GM12878 (cell line): ENCODE data around the gene ATP1B2. TPM values are rescaled to one million over a fixed set of nuclear protein-coding genes. Genes with fewer than 3 reads are reported as not detected.

Experiments used
- ATAC-seq: fragments of 200-7000 bp; cut with Tn5 transposase; 3 replicates; pipeline ENCODE4 v1.9.1; 2020; ENCODE audit warnings: mild to moderate bottlenecking, moderate library complexity
- BruUV-seq: library from RNA; stranded (reverse); fragments of 400-500 nt; replicated peaks from 2 replicates; lab custom pipeline; 2021; lab: Mats Ljungman, UMichigan
- CTCF ChIA-PET: fragments of 300-600 bp; sonication (Branson Sonifier 250); formaldehyde crosslinking; extraction: SDS; loops from one replicate; lab custom pipeline; 2021; ENCODE audit warnings: inconsistent platforms; lab: Yijun Ruan, JAX
- POLR2A ChIA-PET: fragments of 350-600 bp; formaldehyde crosslinking; extraction: SDS; loops from one replicate; lab custom pipeline; 2021; ENCODE audit warnings: inconsistent platforms; lab: Charles Lee
- RAD21 ChIA-PET: fragments of 300-600 bp; sonication (Branson Sonifier 250); formaldehyde crosslinking; loops from one replicate; lab custom pipeline; 2023; ENCODE audit warnings: antibody characterized with exemption; ENCODE audit not compliant: unreplicated experiment; lab: Charles Lee
- SMC1A ChIA-PET: fragments of 300-600 bp; sonication (Branson Sonifier 250); formaldehyde crosslinking; loops from one replicate; lab custom pipeline; 2023; ENCODE audit not compliant: unreplicated experiment, uncharacterized antibody; lab: Charles Lee
- DNase-seq: peaks from one replicate; pipeline ENCODE4 v3.0.0-alpha.2; 2011; ENCODE audit warnings: low read depth, low spot score
- FAIRE-seq: peaks from 3 replicates; lab custom pipeline; 2011; peaks lifted over from hg19 to GRCh38; lab: Jason Lieb, UNC
- H2AFZ ChIP-seq: 2 replicates; pipeline ENCODE4 v1.6.0; 2011; ENCODE audit warnings: low read depth, low read length, control low read depth; ENCODE audit not compliant: control insufficient read depth
- H3K27ac ChIP-seq: 2 replicates; pipeline ENCODE4 v1.5.1; 2011; ENCODE audit warnings: control low read depth; ENCODE audit not compliant: control insufficient read depth, insufficient read depth
- H3K27me3 ChIP-seq, 2 experiments: replicated peaks in 1 of 2; 2 replicates each; pipeline versions ENCODE4 v1.6.0 to v1.6.1; 2011; ENCODE audit warnings: low read length in 1 of 2; ENCODE audit not compliant: control insufficient read depth in 2 of 2, insufficient read depth in 2 of 2
- H3K36me3 ChIP-seq, 2 experiments: 2 replicates each; pipeline ENCODE4 v1.5.1; 2011; ENCODE audit warnings: low read length in 1 of 2; ENCODE audit not compliant: control insufficient read depth in 2 of 2, insufficient read depth in 2 of 2
- H3K4me1 ChIP-seq: 2 replicates; pipeline ENCODE4 v1.6.1; 2011; ENCODE audit warnings: mild to moderate bottlenecking, low read length, moderate library complexity, mixed read lengths; ENCODE audit not compliant: control insufficient read depth, insufficient read depth
- H3K4me2 ChIP-seq: 2 replicates; pipeline ENCODE4 v1.6.0; 2011; ENCODE audit warnings: control low read depth; ENCODE audit not compliant: control insufficient read depth, insufficient read depth
- H3K4me3 ChIP-seq: fragments of 200-600 bp; sonication (generic); 2 replicates; pipeline ENCODE4 v1.5.1; 2016
- H3K79me2 ChIP-seq: 2 replicates; pipeline ENCODE4 v1.6.0; 2011; ENCODE audit warnings: low read length; ENCODE audit not compliant: control insufficient read depth, insufficient read depth
- H3K9ac ChIP-seq: 2 replicates; pipeline ENCODE4 v1.8.0; 2011; ENCODE audit warnings: low read length, control low read depth, mixed read lengths; ENCODE audit not compliant: control insufficient read depth, insufficient read depth
- H3K9me3 ChIP-seq: replicated peaks from 3 replicates; pipeline ENCODE4 v1.5.1; 2011; ENCODE audit warnings: mild to moderate bottlenecking, low read length; ENCODE audit not compliant: control insufficient read depth, insufficient read depth
- H4K20me1 ChIP-seq: 2 replicates; pipeline ENCODE4 v1.6.0; 2011; ENCODE audit not compliant: control insufficient read depth, insufficient read depth
- BCL3 ChIP-seq: IDR thresholded peaks from 2 replicates; pipeline ENCODE4 v1.6.1; 2011; ENCODE audit warnings: borderline replicate concordance, low read depth, mild to moderate bottlenecking, moderate library complexity, low read length; ENCODE audit not compliant: insufficient read depth, poor library complexity, severe bottlenecking
- BMI1 ChIP-seq: fragments of 450-650 bp; IDR thresholded peaks from 2 replicates; pipeline ENCODE4 v1.6.1; 2016; ENCODE audit warnings: mild to moderate bottlenecking, moderate library complexity, borderline replicate concordance
- E2F4 ChIP-seq: IDR thresholded peaks from 2 replicates; pipeline ENCODE4 v1.6.1; 2012; ENCODE audit warnings: low read depth, low read length, improper control_type of control experiment
- MYC ChIP-seq: IDR thresholded peaks from 2 replicates; pipeline ENCODE4 v1.6.1; 2011; ENCODE audit warnings: mild to moderate bottlenecking, low read length, moderate library complexity, inconsistent platforms; ENCODE audit not compliant: insufficient read depth, insufficient replicate concordance, insufficient read length, severe bottlenecking
- PAX5 ChIP-seq: IDR thresholded peaks from 2 replicates; pipeline ENCODE4 v1.6.1; 2011; ENCODE audit warnings: low read depth, low read length, borderline replicate concordance
- RB1 ChIP-seq: fragments of 450-650 bp; formaldehyde crosslinking; IDR thresholded peaks from 2 replicates; pipeline ENCODE4 v1.6.1; 2017; ENCODE audit warnings: mild to moderate bottlenecking, borderline replicate concordance
- REST ChIP-seq: IDR thresholded peaks from 2 replicates; pipeline ENCODE4 v1.6.1; 2012; ENCODE audit warnings: mild to moderate bottlenecking, low read depth, low read length
- SPI1 ChIP-seq: IDR thresholded peaks from 2 replicates; pipeline ENCODE4 v1.6.1; 2011; ENCODE audit warnings: low read depth, mild to moderate bottlenecking, low read length, moderate library complexity, borderline replicate concordance; ENCODE audit not compliant: insufficient read depth
- SREBF1 ChIP-seq: IDR thresholded peaks from 2 replicates; pipeline ENCODE4 v1.6.1; 2012; ENCODE audit warnings: mild to moderate bottlenecking, low read length
- STAT3 ChIP-seq: IDR thresholded peaks from 2 replicates; pipeline ENCODE4 v1.6.1; 2011; ENCODE audit warnings: low read depth, low read length, improper control_type of control experiment
- ZNF592 ChIP-seq: fragments of 450-650 bp; IDR thresholded peaks from 2 replicates; pipeline ENCODE4 v1.6.1; 2017; ENCODE audit warnings: mild to moderate bottlenecking, moderate library complexity
- ZSCAN29 ChIP-seq: fragments of 450-650 bp; IDR thresholded peaks from 2 replicates; pipeline ENCODE4 v1.6.1; 2017; ENCODE audit warnings: mild to moderate bottlenecking, moderate library complexity
- WGBS: methylation state at CpG from one replicate; pipeline ENCODE4 v1.1.6; 2016; ENCODE audit warnings: low lambda C conversion rate; ENCODE audit not compliant: insufficient replicate concordance, insufficient coverage; ENCODE audit errors: missing lambda C conversion rate; 5-methylcytosine and 5-hydroxymethylcytosine counted together
- in situ Hi-C: fragments of 300-500 bp; cut with MboI; formaldehyde crosslinking; loops from 9 replicates; pipeline ENCODE4 v1.14.3; 2018; ENCODE audit warnings: mixed read lengths
- intact Hi-C: fragments of 100-400 bp; cut with micrococcal nuclease; formaldehyde crosslinking; loops from one replicate; pipeline ENCODE4 v1.14.2; 2022; ENCODE audit not compliant: unreplicated experiment
- polyA plus RNA-seq, 11 experiments: library from polyadenylated mRNA; depleted of rRNA in 4 of 11; unstranded in 6 of 11; stranded (reverse) in 5 of 11; fragments of >200 nt; fragmentation: Nextera tagmentation in 4 of 11; fragmentation: Illumina TruSeq in 1 of 11; extraction: Ambion mirVana in 4 of 11; extraction: Trizol in 1 of 11; gene quantifications; 1 replicate in 1 of 11; 2 replicates in 10 of 11; pipeline versions ENCODE4 v1.2.1 to v1.2.3, GENCODE V29; 2011 to 2016; ENCODE audit warnings: inconsistent platforms in 2 of 11, missing spikeins in 2 of 11, low read depth in 1 of 11
- total RNA-seq, 4 experiments: library from RNA; depleted of rRNA in 3 of 4; stranded (reverse); fragments of >200 nt in 3 of 4; fragmentation: Illumina TruSeq in 1 of 4; extraction: Trizol in 1 of 4; gene quantifications; 2 replicates each; pipeline versions ENCODE4 v1.2.1 to v1.2.3, GENCODE V29; 2013 to 2021

Gene ATP1B2
- total and polyA plus RNA-seq, 10 of the 15 experiments (the other 5 are each of a cell fraction or from before 2014, with no cell fraction given), result 0.03 to 0.29 (median 0.15) TPM; not detected in 3

GRCh38 chr17:7656958-7657609 is 6.4 kb downstream of the ATP1B2 start:
- CTCF ChIA-PET, result interaction anchor here (0.6 kb wide), 1 partner anchor 378 kb away, joined by 5 read pairs; no protein-coding TSS in a partner anchor
- intact Hi-C loops, result no loop called here
- 86% methylated on average over 10 of the region's 10 CpGs for WGBS
- peaks cover 0 to 3% of the 10 kb centered on the region in 2 experiments; a peak in 2 of 4 replicates for H3K27me3 ChIP-seq
- BruUV-seq, result no TSS peak
- H2AFZ ChIP-seq, result no peak overlapping the region
- ATAC-seq (no peak), DNase-seq (no peak), FAIRE-seq (no peak)
- no peak overlapping the region for H3K4me2 ChIP-seq
- no peaks in the 10 kb centered on the region for H4K20me1 ChIP-seq
- RAD21 ChIA-PET, result no interaction called here
- no peak overlapping the region for H3K9ac ChIP-seq
- no peaks in the 10 kb centered on the region for H3K36me3 ChIP-seq
- POLR2A ChIA-PET, result interaction anchor here (0.6 kb wide), 1 partner anchor 20 kb away, joined by 3 read pairs; no protein-coding TSS in a partner anchor
- in situ Hi-C loops, result no loop called here
- no peak overlapping the region for H3K27ac ChIP-seq
- no peaks in the 10 kb centered on the region for H3K9me3 ChIP-seq
- H3K4me1 ChIP-seq, result no peaks in the 10 kb centered on the region
- H3K4me3 ChIP-seq, result no peak overlapping the region
- SMC1A ChIA-PET, result interaction anchor here (1.4 kb wide), 1 partner anchor 30 kb away, joined by 3 read pairs; the partner anchor contains the start of gene TP53
- H3K79me2 ChIP-seq, result no peaks in the 10 kb centered on the region
- TF ChIP-seq BCL3, result no peak
- no peak for TF ChIP-seq MYC
- TF ChIP-seq BMI1, result no peak
- no peak for TF ChIP-seq ZSCAN29
- TF ChIP-seq STAT3, result no peak
- no peak for TF ChIP-seq E2F4
- no peak for TF ChIP-seq SREBF1
- TF ChIP-seq SPI1, result no peak
- no peak for TF ChIP-seq RB1
- TF ChIP-seq REST, result no peak
- TF ChIP-seq PAX5, result no peak
- no peak for TF ChIP-seq ZNF592
